H1 (cell line): ENCODE data around the gene WSCD1. TPM values are rescaled to one million over a fixed set of nuclear protein-coding genes. Genes with fewer than 3 reads are reported as not detected.

Experiments
- CTCF ChIA-PET: fragments of 300-600 bp; sonication (Branson Sonifier 250); formaldehyde crosslinking; loops from one replicate; lab custom pipeline; 2021; ENCODE audit not compliant: partially characterized antibody; lab: Charles Lee
- POLR2A ChIA-PET: fragments of 300-600 bp; sonication (Branson Sonifier 250); formaldehyde crosslinking; loops from one replicate; lab custom pipeline; 2021; ENCODE audit warnings: inconsistent platforms; ENCODE audit not compliant: partially characterized antibody; lab: Charles Lee
- DNase-seq, 2 experiments: peaks; one replicate each; pipeline versions ENCODE4 v3.0.0 to v3.0.0-alpha.2; 2010 to 2022; ENCODE audit warnings: low spot score in 2 of 2, low read depth in 1 of 2, mixed read lengths in 1 of 2
- FAIRE-seq: peaks from 2 replicates; lab custom pipeline; 2011; peaks lifted over from hg19 to GRCh38; lab: Jason Lieb, UNC
- H2AFZ ChIP-seq: 2 replicates; pipeline ENCODE4 v1.8.1; 2012; ENCODE audit warnings: low read length, inconsistent platforms
- H2AK5ac ChIP-seq: 2 replicates; pipeline ENCODE4 v1.6.1; 2013; ENCODE audit warnings: low read depth, low read length
- H2BK120ac ChIP-seq: replicated peaks from 2 replicates; pipeline ENCODE3; 2013; ENCODE audit warnings: low read depth, low read length, inconsistent platforms
- H2BK12ac ChIP-seq: 2 replicates; pipeline ENCODE4 v1.6.1; 2013; ENCODE audit warnings: low read depth, low read length
- H2BK15ac ChIP-seq: 2 replicates; pipeline ENCODE4 v1.6.1; 2013; ENCODE audit warnings: low read length
- H2BK20ac ChIP-seq: 2 replicates; pipeline ENCODE4 v1.6.1; 2013; ENCODE audit warnings: low read length
- H2BK5ac ChIP-seq: 2 replicates; pipeline ENCODE4 v1.6.1; 2013; ENCODE audit warnings: low read depth, low read length
- H3K14ac ChIP-seq: 2 replicates; pipeline ENCODE4 v1.6.1; 2013; ENCODE audit warnings: inconsistent platforms; ENCODE audit not compliant: insufficient read length
- H3K18ac ChIP-seq: 2 replicates; pipeline ENCODE4 v1.6.1; 2013; ENCODE audit warnings: low read length; ENCODE audit errors: extremely low read depth
- H3K23ac ChIP-seq: 2 replicates; pipeline ENCODE4 v1.6.1; 2013; ENCODE audit warnings: inconsistent platforms; ENCODE audit not compliant: insufficient read length
- H3K23me2 ChIP-seq: 2 replicates; pipeline ENCODE4 v1.6.1; 2013; ENCODE audit warnings: low read depth, low read length
- H3K27ac ChIP-seq: 2 replicates; pipeline ENCODE4 v1.6.1; 2011; ENCODE audit warnings: low read depth, low read length, inconsistent platforms
- H3K27me3 ChIP-seq, 4 experiments: replicated peaks in 1 of 4; 1 replicate in 1 of 4; 2 replicates in 3 of 4; pipeline versions ENCODE4 v1.6.1 to v1.8.1; 2011 to 2013; ENCODE audit warnings: low read length in 3 of 4, mild to moderate bottlenecking in 3 of 4, inconsistent platforms in 2 of 4, mixed read lengths in 2 of 4, moderate library complexity in 1 of 4; ENCODE audit not compliant: control insufficient read depth in 3 of 4, insufficient read depth in 3 of 4; ENCODE audit errors: extremely low read depth in 1 of 4
- H3K36me3 ChIP-seq, 4 experiments: 2 replicates each; pipeline versions ENCODE4 v1.6.1 to v1.8.1; 2011 to 2013; ENCODE audit warnings: mild to moderate bottlenecking in 4 of 4, low read length in 3 of 4, moderate library complexity in 2 of 4, control low read depth in 1 of 4, inconsistent platforms in 1 of 4; ENCODE audit not compliant: insufficient read depth in 4 of 4, control insufficient read depth in 2 of 4
- H3K4ac ChIP-seq: replicated peaks from 2 replicates; pipeline ENCODE3; 2013; ENCODE audit warnings: low read length, low read depth, mixed read lengths, inconsistent platforms; ENCODE audit not compliant: insufficient read length
- H3K4me1 ChIP-seq, 4 experiments: replicated peaks in 1 of 4; 1 replicate in 1 of 4; 2 replicates in 3 of 4; pipeline versions ENCODE4 v1.6.1 to v1.8.1; 2011 to 2013; ENCODE audit warnings: low read length in 3 of 4, inconsistent platforms in 2 of 4, mixed read lengths in 1 of 4; ENCODE audit not compliant: insufficient read depth in 4 of 4, control insufficient read depth in 3 of 4
- H3K4me2 ChIP-seq, 2 experiments: 2 replicates each; pipeline versions ENCODE4 v1.6.1 to v1.8.1; 2011 to 2013; ENCODE audit warnings: low read depth in 2 of 2, low read length in 2 of 2, control low read depth in 1 of 2, inconsistent platforms in 1 of 2, mild to moderate bottlenecking in 1 of 2; ENCODE audit not compliant: insufficient read depth in 1 of 2
- H3K4me3 ChIP-seq, 4 experiments: fragments of 200-600, 300-600 bp in 1 of 4; sonication (generic), shearing (Covaris generic), sonication (Bioruptor Twin) in 1 of 4; 2 replicates each; pipeline versions ENCODE4 v1.5.1 to v1.8.1; 2011 to 2016; ENCODE audit warnings: low read length in 4 of 4, low read depth in 3 of 4, control low read depth in 2 of 4, inconsistent platforms in 2 of 4, mild to moderate bottlenecking in 2 of 4, mixed read lengths in 1 of 4, moderate library complexity in 1 of 4; ENCODE audit not compliant: insufficient read depth in 2 of 4; ENCODE audit errors: extremely low read depth in 1 of 4
- H3K56ac ChIP-seq: replicated peaks from 2 replicates; pipeline ENCODE3; 2013; ENCODE audit warnings: low read depth, mild to moderate bottlenecking, mixed read lengths, low read length, inconsistent platforms; ENCODE audit not compliant: insufficient read length
- H3K79me1 ChIP-seq: 2 replicates; pipeline ENCODE4 v1.6.1; 2013; ENCODE audit warnings: low read depth, low read length, control low read depth
- H3K79me2 ChIP-seq, 2 experiments: 2 replicates each; pipeline versions ENCODE4 v1.6.1 to v1.8.1; 2012 to 2013; ENCODE audit warnings: low read length in 2 of 2, mild to moderate bottlenecking in 2 of 2, inconsistent platforms in 1 of 2; ENCODE audit not compliant: insufficient read depth in 2 of 2, control insufficient read depth in 1 of 2
- H3K9ac ChIP-seq, 4 experiments: replicated peaks in 1 of 4; 1 replicate in 1 of 4; 2 replicates in 3 of 4; pipeline versions ENCODE4 v1.6.1 to v1.8.1; 2011 to 2013; ENCODE audit warnings: low read depth in 3 of 4, low read length in 3 of 4, control low read depth in 2 of 4, mild to moderate bottlenecking in 2 of 4, moderate library complexity in 2 of 4, inconsistent platforms in 1 of 4; ENCODE audit errors: extremely low read depth in 1 of 4
- H3K9me3 ChIP-seq, 2 experiments: 2 replicates each; pipeline versions ENCODE4 v1.6.1 to v1.8.1; 2012 to 2013; ENCODE audit warnings: mild to moderate bottlenecking in 2 of 2, moderate library complexity in 2 of 2, control low read depth in 1 of 2, inconsistent platforms in 1 of 2, low read depth in 1 of 2, low read length in 1 of 2, mixed read lengths in 1 of 2; ENCODE audit not compliant: insufficient read depth in 2 of 2
- H4K20me1 ChIP-seq, 2 experiments: replicated peaks in 1 of 2; 2 replicates each; pipeline versions ENCODE3 to v1.8.1; 2011 to 2013; ENCODE audit warnings: inconsistent platforms in 2 of 2, low read length in 2 of 2, mild to moderate bottlenecking in 1 of 2; ENCODE audit not compliant: insufficient read depth in 2 of 2, control insufficient read depth in 1 of 2
- H4K5ac ChIP-seq: 2 replicates; pipeline ENCODE4 v1.6.1; 2013; ENCODE audit warnings: low read length, low read depth, mixed read lengths, inconsistent platforms; ENCODE audit not compliant: insufficient read length
- H4K8ac ChIP-seq: 2 replicates; pipeline ENCODE4 v1.8.0; 2013; ENCODE audit warnings: mild to moderate bottlenecking, moderate library complexity, low read length, inconsistent platforms; ENCODE audit not compliant: insufficient read depth; ENCODE audit errors: extremely low read depth
- H4K91ac ChIP-seq: replicated peaks from 2 replicates; pipeline ENCODE3; 2013; ENCODE audit warnings: low read length, mixed read lengths, inconsistent platforms; ENCODE audit not compliant: insufficient read length
- HDAC2 ChIP-seq, 2 experiments: fragments of 300-600 bp in 1 of 2; sonication (generic) in 1 of 2; IDR thresholded peaks; 2 replicates each; pipeline ENCODE4 v1.6.1; 2011 to 2012; ENCODE audit warnings: low read depth in 2 of 2, low read length in 2 of 2, mild to moderate bottlenecking in 2 of 2, moderate library complexity in 2 of 2, borderline replicate concordance in 1 of 2, inconsistent platforms in 1 of 2
- NRF1 ChIP-seq: IDR thresholded peaks from 2 replicates; pipeline ENCODE4 v1.6.1; 2011; ENCODE audit warnings: mild to moderate bottlenecking, low read depth, low read length, improper control_type of control experiment
- POLR2AphosphoS5 ChIP-seq: IDR thresholded peaks from 2 replicates; pipeline ENCODE4 v1.6.1; 2011; ENCODE audit warnings: low read depth, low read length
- RFX5 ChIP-seq: IDR thresholded peaks from 2 replicates; pipeline ENCODE4 v1.6.1; 2011; ENCODE audit warnings: low read depth, low read length, improper control_type of control experiment, borderline replicate concordance
- SP4 ChIP-seq: IDR thresholded peaks from 2 replicates; pipeline ENCODE4 v1.6.1; 2012; ENCODE audit warnings: low read length, inconsistent platforms
- polyA plus RNA-seq, 7 experiments: library from polyadenylated mRNA; depleted of rRNA in 3 of 7; stranded (reverse) in 5 of 7; unstranded in 2 of 7; fragments of >200 nt in 5 of 7; fragments of 200-250 nt in 2 of 7; gene quantifications; 1 replicate in 5 of 7; 2 replicates in 1 of 7; 4 replicates in 1 of 7; pipeline versions ENCODE4 v1.2.1 to v1.2.3, GENCODE V29; 2011 to 2013; ENCODE audit warnings: missing spikeins in 2 of 7, mixed read lengths in 2 of 7
- total RNA-seq: library from RNA; stranded (reverse); fragmentation: NEBNext Ultra II Directional; extraction: Animal tissue kit (Norgen Biotek cat#: 25700); gene quantifications from 2 replicates; pipeline ENCODE4 v1.2.1, GENCODE V29; 2021

WSCD1 gene
- total and polyA plus RNA-seq, 2 of the 8 experiments (the other 6 are each of a cell fraction or from before 2014, with no cell fraction given): 21.9 to 39.0 TPM

DNA sequence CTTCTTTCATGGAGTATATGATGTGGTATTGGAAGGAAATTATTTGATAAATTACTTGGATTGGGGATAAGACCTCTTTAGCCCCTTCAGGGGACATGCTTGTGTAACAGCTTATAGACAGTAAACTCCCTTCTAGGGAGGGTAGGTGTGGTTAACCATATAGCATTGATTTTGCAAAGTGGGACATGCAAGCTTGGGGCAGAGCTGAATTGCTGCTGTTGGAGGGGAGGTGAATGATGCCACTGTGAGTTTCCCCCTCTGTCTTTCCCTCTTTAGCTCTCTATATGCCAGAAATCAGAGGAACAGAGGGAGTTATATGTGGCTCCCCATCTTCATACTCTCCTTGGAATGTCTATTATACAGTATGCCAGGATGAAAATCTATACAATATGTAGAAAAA is 54.7 kb downstream of the WSCD1 start:
- Histone ChIP-seq H2BK120ac (no peak overlapping the region), H4K8ac (no peak overlapping the region), H3K56ac (no peak overlapping the region), H2BK12ac (no peak overlapping the region), H3K79me1 (no peaks in the 10 kb centered on the region), H3K4ac (no peak overlapping the region), H3K18ac (no peak overlapping the region), H3K36me3 (peaks cover 0 to 14% (median 4%) of the 10 kb centered on the region in 4 experiments; a peak in 2 of 8 replicates), H3K9ac (no peak overlapping the region), H3K9me3 (peaks cover 0 to 7% of the 10 kb centered on the region in 2 experiments; a peak in 2 of 4 replicates), H3K4me3 (no peak overlapping the region), H3K79me2 (no peaks in the 10 kb centered on the region), H4K5ac (no peak overlapping the region), H3K4me2 (no peak overlapping the region), H2AFZ (no peak overlapping the region), H4K91ac (no peak overlapping the region), H3K27ac (no peak overlapping the region), H2BK15ac (no peak overlapping the region), H2BK5ac (no peak overlapping the region), H2BK20ac (no peak overlapping the region), H3K23me2 (no peaks in the 10 kb centered on the region), H3K14ac (no peak overlapping the region), H4K20me1 (no peaks in the 10 kb centered on the region), H3K27me3 (no peaks in the 10 kb centered on the region), H3K23ac (no peak overlapping the region), H3K4me1 (no peaks in the 10 kb centered on the region), H2AK5ac (no peak overlapping the region)
- FAIRE-seq: no peak
- ChIA-PET CTCF (interaction anchor here (0.6 to 2.0 kb wide), 4 partner anchors 9 to 331 kb away, joined by 3 to 4 read pairs (median 4); no protein-coding TSS in a partner anchor), POLR2A (no interaction called here)
- no peak for DNase-seq
- TF ChIP-seq SP4 (no peak), POLR2AphosphoS5 (no peak), HDAC2 (IDR thresholded peaks at IDR 0.05; ENCODE audit: borderline replicate concordance in 1 of 2, low read depth in 2 of 2, low read length in 2 of 2) (no peak), RFX5 (no peak), NRF1 (no peak)
